Measurements from ENCODE around the gene TSSK3.
"Not testable (repeated sequence)": the region's sequence is repeated elsewhere in the genome, so short reads cannot be mapped to it uniquely, and the experiment has no call there.

Gene TSSK3

GRCh38 chr1:32394890-32395432 lies 32.6 kb downstream of the TSSK3 start:
- no peaks in the 10 kb centered on the region for H3K9me3 ChIP-seq (ENCODE audit: control insufficient read depth, insufficient read depth, low read length)
- H4K20me1 ChIP-seq (ENCODE audit: control insufficient read depth, insufficient read depth, low read depth, low read length) = no peaks in the 10 kb centered on the region
- peak overlapping the region; percentile 70 for H3K4me2 ChIP-seq (ENCODE audit: low read length)
- no peak for TF ChIP-seq CTCF (IDR thresholded peaks at IDR 0.05; ENCODE audit: low read depth, low read length, poor library complexity, severe bottlenecking)
- no peak for TF ChIP-seq EZH2phosphoT487 (IDR thresholded peaks at IDR 0.05; ENCODE audit: borderline replicate concordance, low read length)
- no peaks in the 10 kb centered on the region for H3F3A ChIP-seq (ENCODE audit: control insufficient read depth, insufficient read depth)
- H3K27me3 ChIP-seq (ENCODE audit: control insufficient read depth, low read length) = no peaks in the 10 kb centered on the region
- H3K79me2 ChIP-seq (ENCODE audit: control insufficient read depth, low read length) = peaks cover 21% of the 10 kb centered on the region
- H3K4me3 ChIP-seq (ENCODE audit: low read length) = peak overlapping the region; percentile 88
- H3K36me3 ChIP-seq (ENCODE audit: control insufficient read depth, low read length) = peaks cover 9% of the 10 kb centered on the region
- H3K9me2 ChIP-seq (replicated peaks; ENCODE audit: control insufficient read depth, low read length) = no peaks in the 10 kb centered on the region
- H3K4me1 ChIP-seq (ENCODE audit: control insufficient read depth, low read length) = peaks cover 16% of the 10 kb centered on the region
- H3K27ac ChIP-seq (ENCODE audit: low read depth, low read length) = no peak overlapping the region; the same call in 1 of the 2 replicates

- not testable (repeated sequence) for H3K9me2 ChIP-seq (replicated peaks; ENCODE audit: control insufficient read depth, low read length); H3F3A ChIP-seq (ENCODE audit: control insufficient read depth, insufficient read depth)
- H3K4me1 ChIP-seq (ENCODE audit: control insufficient read depth, low read length) = peaks cover 16% of the 10 kb centered on the region
These were observed 34.2 kb downstream of the TSSK3 start for GRCh38 chr1:32396524-32396923.

GRCh38 chr1:32398401-32398800 lies 36.1 kb downstream of the TSSK3 start:
- Histone ChIP-seq H3K4me2 (ENCODE audit: low read length) (no peak overlapping the region), H4K20me1 (ENCODE audit: control insufficient read depth, insufficient read depth, low read depth, low read length) (no peaks in the 10 kb centered on the region), H3K36me3 (ENCODE audit: control insufficient read depth, low read length) (no peaks in the 10 kb centered on the region), H3K27ac (ENCODE audit: low read depth, low read length) (no peak overlapping the region), H3K4me3 (ENCODE audit: low read length) (no peak overlapping the region), H3K4me1 (ENCODE audit: control insufficient read depth, low read length) (peaks cover 9% of the 10 kb centered on the region), H3K27me3 (ENCODE audit: control insufficient read depth, low read length) (no peaks in the 10 kb centered on the region), H3K9me2 (replicated peaks; ENCODE audit: control insufficient read depth, low read length) (no peaks in the 10 kb centered on the region), H3K79me2 (ENCODE audit: control insufficient read depth, low read length) (peaks cover 8% of the 10 kb centered on the region), H3F3A (ENCODE audit: control insufficient read depth, insufficient read depth) (no peaks in the 10 kb centered on the region), H3K9me3 (ENCODE audit: control insufficient read depth, insufficient read depth, low read length) (no peaks in the 10 kb centered on the region)
- TF ChIP-seq CTCF (IDR thresholded peaks at IDR 0.05; ENCODE audit: low read depth, low read length, poor library complexity, severe bottlenecking) (no peak), EZH2phosphoT487 (IDR thresholded peaks at IDR 0.05; ENCODE audit: borderline replicate concordance, low read length) (no peak)

More at GRCh38 chr1:32396524-32396923, 34.2 kb downstream of the TSSK3 start:
- not testable (repeated sequence) for H3K27me3 ChIP-seq (ENCODE audit: control insufficient read depth, low read length); H4K20me1 ChIP-seq (ENCODE audit: control insufficient read depth, insufficient read depth, low read depth, low read length); H3K27ac ChIP-seq (ENCODE audit: low read depth, low read length); H3K9me3 ChIP-seq (ENCODE audit: control insufficient read depth, insufficient read depth, low read length); H3K4me2 ChIP-seq (ENCODE audit: low read length); H3K36me3 ChIP-seq (ENCODE audit: control insufficient read depth, low read length); H3K4me3 ChIP-seq (ENCODE audit: low read length)
- H3K79me2 ChIP-seq (ENCODE audit: control insufficient read depth, low read length) = peaks cover 21% of the 10 kb centered on the region

- Histone ChIP-seq H3K36me3 (ENCODE audit: control insufficient read depth, low read length) (no peaks in the 10 kb centered on the region), H3K4me1 (ENCODE audit: control insufficient read depth, low read length) (peaks cover 4% of the 10 kb centered on the region), H3K27me3 (ENCODE audit: control insufficient read depth, low read length) (no peaks in the 10 kb centered on the region), H3K4me3 (ENCODE audit: low read length) (no peak overlapping the region), H4K20me1 (ENCODE audit: control insufficient read depth, insufficient read depth, low read depth, low read length) (no peaks in the 10 kb centered on the region), H3K4me2 (ENCODE audit: low read length) (no peak overlapping the region), H3K27ac (ENCODE audit: low read depth, low read length) (no peak overlapping the region), H3K79me2 (ENCODE audit: control insufficient read depth, low read length) (no peaks in the 10 kb centered on the region), H3K9me2 (replicated peaks; ENCODE audit: control insufficient read depth, low read length) (no peaks in the 10 kb centered on the region), H3F3A (ENCODE audit: control insufficient read depth, insufficient read depth) (no peaks in the 10 kb centered on the region), H3K9me3 (ENCODE audit: control insufficient read depth, insufficient read depth, low read length) (no peaks in the 10 kb centered on the region)
- TF ChIP-seq CTCF (IDR thresholded peaks at IDR 0.05; ENCODE audit: low read depth, low read length, poor library complexity, severe bottlenecking) (no peak), EZH2phosphoT487 (IDR thresholded peaks at IDR 0.05; ENCODE audit: borderline replicate concordance, low read length) (no peak)
These were observed 37.5 kb downstream of the TSSK3 start for GRCh38 chr1:32399843-32400242.

Measured in DOHH2 (cell line).